Astrocyte of the spinal cord (primary cell): ENCODE results near the gene HTR3A.
"Not testable (repeated sequence)": the region's sequence is repeated elsewhere in the genome, so short reads cannot be mapped to it uniquely, and the experiment has no call there.

Source experiments
- DNase-seq: peaks from one replicate; pipeline ENCODE4 v3.0.0; 2011; ENCODE audit warnings: low read depth, low spot score
- H3K4me3 ChIP-seq: 2 replicates; pipeline ENCODE4 v1.5.1; 2011; ENCODE audit warnings: low read depth, mild to moderate bottlenecking, low read length, moderate library complexity
- in situ Hi-C: cut with HindIII; loops from 2 replicates; pipeline ENCODE4 v1.10.0; 2017; ENCODE audit warnings: low sequenced_read_pairs
- TF ChIP-seq, protein P1 (sequence below): IDR thresholded peaks from 2 replicates; pipeline ENCODE4 v1.5.1; 2012; ENCODE audit warnings: low read depth, mild to moderate bottlenecking, low read length, inconsistent platforms

HTR3A gene

DNA sequence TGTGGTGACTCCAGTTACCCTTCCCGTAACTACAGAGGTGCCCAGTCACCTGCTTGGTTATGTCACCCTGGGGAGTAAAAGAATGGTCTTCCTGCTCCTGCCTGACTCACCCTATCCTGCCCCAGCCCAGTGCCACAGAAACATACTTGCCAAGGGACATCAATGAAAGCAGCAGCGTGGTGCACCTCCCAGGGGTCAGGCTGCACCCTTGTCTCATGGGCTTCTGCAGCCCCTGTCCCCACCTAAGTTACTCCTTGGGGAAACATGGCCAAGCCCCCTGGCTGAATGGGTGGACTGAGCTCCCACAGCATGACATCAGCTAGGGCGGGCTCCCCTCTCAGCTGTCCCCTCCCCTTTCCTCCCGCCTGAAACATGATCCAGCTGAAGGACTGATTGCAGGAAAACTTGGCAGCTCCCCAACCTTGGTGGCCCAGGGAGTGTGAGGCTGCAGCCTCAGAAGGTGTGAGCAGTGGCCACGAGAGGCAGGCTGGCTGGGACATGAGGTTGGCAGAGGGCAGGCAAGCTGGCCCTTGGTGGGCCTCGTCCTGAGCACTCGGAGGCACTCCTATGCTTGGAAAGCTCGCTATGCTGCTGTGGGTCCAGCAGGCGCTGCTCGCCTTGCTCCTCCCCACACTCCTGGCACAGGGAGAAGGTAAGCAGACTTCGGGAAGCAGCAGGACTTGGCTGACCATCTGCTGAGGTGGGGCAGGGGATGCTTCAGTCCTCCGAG, at the start of gene HTR3A:
Gene HTR3A, plus strand, starts transcription at position 368 of the 730 bp plus-strand sequence. Its CDS starts 218 bp downstream, at position 586.
- in situ Hi-C loops: no loop called here
- TF ChIP-seq, protein P1, sequence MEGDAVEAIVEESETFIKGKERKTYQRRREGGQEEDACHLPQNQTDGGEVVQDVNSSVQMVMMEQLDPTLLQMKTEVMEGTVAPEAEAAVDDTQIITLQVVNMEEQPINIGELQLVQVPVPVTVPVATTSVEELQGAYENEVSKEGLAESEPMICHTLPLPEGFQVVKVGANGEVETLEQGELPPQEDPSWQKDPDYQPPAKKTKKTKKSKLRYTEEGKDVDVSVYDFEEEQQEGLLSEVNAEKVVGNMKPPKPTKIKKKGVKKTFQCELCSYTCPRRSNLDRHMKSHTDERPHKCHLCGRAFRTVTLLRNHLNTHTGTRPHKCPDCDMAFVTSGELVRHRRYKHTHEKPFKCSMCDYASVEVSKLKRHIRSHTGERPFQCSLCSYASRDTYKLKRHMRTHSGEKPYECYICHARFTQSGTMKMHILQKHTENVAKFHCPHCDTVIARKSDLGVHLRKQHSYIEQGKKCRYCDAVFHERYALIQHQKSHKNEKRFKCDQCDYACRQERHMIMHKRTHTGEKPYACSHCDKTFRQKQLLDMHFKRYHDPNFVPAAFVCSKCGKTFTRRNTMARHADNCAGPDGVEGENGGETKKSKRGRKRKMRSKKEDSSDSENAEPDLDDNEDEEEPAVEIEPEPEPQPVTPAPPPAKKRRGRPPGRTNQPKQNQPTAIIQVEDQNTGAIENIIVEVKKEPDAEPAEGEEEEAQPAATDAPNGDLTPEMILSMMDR: no peak
- no peak for DNase-seq

GRCh38 chr11:113926273-113927197, 48.4 kb upstream of the HTR3A start:
- H3K4me3 ChIP-seq: no peak overlapping the region
- DNase-seq: no peak
- TF ChIP-seq, protein P1: no peak
- in situ Hi-C loops: no loop called here

More for the DNA sequence above, at the start of gene HTR3A:
- H3K4me3 ChIP-seq: no peak within 1 kb of the TSS

GRCh38 chr11:113928311-113928710, 46.6 kb upstream of the HTR3A start:
- DNase-seq: no peak
- no peak overlapping the region for H3K4me3 ChIP-seq
- TF ChIP-seq, protein P1: no peak
- in situ Hi-C loops: no loop called here

- DNase-seq: no peak
- TF ChIP-seq, protein P1: no peak
- no peak overlapping the region for H3K4me3 ChIP-seq
- in situ Hi-C loops: no loop called here
Measured at GRCh38 chr11:113932788-113933187, 42.1 kb upstream of the HTR3A start.

DNA sequence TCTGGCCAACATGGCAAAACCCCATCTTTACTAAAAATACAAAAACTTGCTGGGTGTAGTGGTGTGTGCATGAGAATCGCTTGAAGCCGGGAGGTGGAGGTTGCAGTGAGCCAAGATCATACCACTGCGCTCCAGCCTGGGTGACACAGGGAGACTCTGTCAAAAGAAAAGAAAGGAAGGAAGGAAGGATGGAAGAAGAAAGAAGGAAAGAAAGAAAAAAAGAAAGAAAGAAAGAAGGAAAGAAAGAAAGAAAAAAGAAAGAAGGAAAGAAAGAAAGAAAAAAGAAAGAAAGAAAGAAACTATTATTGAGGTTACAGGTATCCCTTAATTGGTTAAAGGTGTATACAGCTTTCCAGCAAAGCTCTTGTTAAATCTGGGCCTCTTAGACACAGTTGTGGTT, 40.7 kb upstream of the HTR3A start:
- in situ Hi-C loops: not testable (repeated sequence)

DNA sequence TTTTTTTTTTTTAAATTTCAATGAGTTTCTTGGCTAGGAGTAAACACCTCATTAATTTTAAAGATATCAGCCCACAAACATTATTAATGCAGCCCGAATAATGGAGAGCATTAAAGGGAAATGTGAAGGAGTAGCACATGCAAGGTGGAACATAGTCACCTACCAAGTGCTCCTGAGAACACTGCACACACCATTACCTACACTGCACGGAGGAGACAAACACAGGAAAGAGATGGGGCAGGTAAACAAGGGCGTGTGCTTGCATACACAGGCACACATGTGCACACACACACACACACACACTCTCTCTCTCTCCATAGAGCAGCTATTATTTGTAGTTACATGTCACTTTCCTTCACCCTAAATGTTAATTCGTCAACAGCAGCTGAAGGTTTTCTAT, 40.1 kb upstream of the HTR3A start:
- in situ Hi-C loops: no loop called here
- TF ChIP-seq, protein P1: no peak
- no peak overlapping the region for H3K4me3 ChIP-seq
- DNase-seq: no peak

More for the DNA sequence above, 40.7 kb upstream of the HTR3A start:
- H3K4me3 ChIP-seq, DNase-seq: not testable (repeated sequence)

- in situ Hi-C loops: no loop called here
Measured at GRCh38 chr11:113935858-113936257, 39.0 kb upstream of the HTR3A start.

More at GRCh38 chr11:113935858-113936257, 39.0 kb upstream of the HTR3A start:
- H3K4me3 ChIP-seq: no peak overlapping the region
- no peak for DNase-seq
- TF ChIP-seq, protein P1: no peak
